SH-SY5Y (cell line): ENCODE results near the gene LIMK2.

Experiments used
- GATA2 ChIP-seq: IDR thresholded peaks from 2 replicates; pipeline ENCODE4 v1.6.1; 2011; ENCODE audit warnings: mild to moderate bottlenecking, low read depth, low read length
- GATA3 ChIP-seq: IDR thresholded peaks from 2 replicates; pipeline ENCODE4 v1.6.1; 2011; ENCODE audit warnings: low read depth, mild to moderate bottlenecking, low read length, moderate library complexity

GRCh38 chr22:31244943-31245451 lies 32.9 kb downstream of the LIMK2 start:
- no peak for TF ChIP-seq GATA3
- TF ChIP-seq GATA2 = no peak
